Ishikawa (cell line): ENCODE data around the gene RAVER1.

ENCODE experiments used
- CEBPB ChIP-seq: IDR thresholded peaks from 2 replicates; pipeline ENCODE4 v1.6.1; 2012
- CREB1 ChIP-seq: IDR thresholded peaks from 2 replicates; pipeline ENCODE4 v1.6.1; 2012; ENCODE audit warnings: low read depth
- EGR1 ChIP-seq: IDR thresholded peaks from 2 replicates; pipeline ENCODE4 v1.6.1; 2012
- EP300 ChIP-seq: IDR thresholded peaks from 2 replicates; pipeline ENCODE4 v1.6.1; 2012; ENCODE audit warnings: borderline replicate concordance
- FOXM1 ChIP-seq: IDR thresholded peaks from 2 replicates; pipeline ENCODE4 v1.6.1; 2012; ENCODE audit warnings: low read depth, borderline replicate concordance
- MAX ChIP-seq: IDR thresholded peaks from 2 replicates; pipeline ENCODE4 v1.6.1; 2012
- NFIC ChIP-seq: IDR thresholded peaks from 2 replicates; pipeline ENCODE4 v1.6.1; 2012
- RAD21 ChIP-seq: IDR thresholded peaks from 2 replicates; pipeline ENCODE4 v1.6.1; 2012; ENCODE audit warnings: low read depth
- REST ChIP-seq: IDR thresholded peaks from 2 replicates; pipeline ENCODE4 v1.6.1; 2012; ENCODE audit warnings: low read depth, mild to moderate bottlenecking
- TAF1 ChIP-seq: IDR thresholded peaks from 2 replicates; pipeline ENCODE4 v1.6.1; 2012; ENCODE audit warnings: low read depth, mild to moderate bottlenecking
- TCF12 ChIP-seq: IDR thresholded peaks from 2 replicates; pipeline ENCODE4 v1.6.1; 2012; ENCODE audit warnings: low read depth
- TEAD4 ChIP-seq: IDR thresholded peaks from 2 replicates; pipeline ENCODE4 v1.6.1; 2012
- USF1 ChIP-seq: IDR thresholded peaks from 2 replicates; pipeline ENCODE4 v1.6.1; 2012
- YY1 ChIP-seq: IDR thresholded peaks from 2 replicates; pipeline ENCODE4 v1.6.1; 2012; ENCODE audit warnings: low read depth
- ZBTB7A ChIP-seq: IDR thresholded peaks from 2 replicates; pipeline ENCODE4 v1.6.1; 2012; ENCODE audit warnings: low read depth

RAVER1 gene

GRCh38 chr19:10352764-10353671, 19.7 kb upstream of the RAVER1 start:
- no peak for TF ChIP-seq RAD21
- no peak for TF ChIP-seq TCF12
- no peak for TF ChIP-seq MAX
- TF ChIP-seq NFIC: no peak
- TF ChIP-seq CREB1: no peak
- no peak for TF ChIP-seq TAF1
- TF ChIP-seq CEBPB: no peak
- TF ChIP-seq FOXM1: no peak
- no peak for TF ChIP-seq YY1
- no peak for TF ChIP-seq TEAD4

DNA sequence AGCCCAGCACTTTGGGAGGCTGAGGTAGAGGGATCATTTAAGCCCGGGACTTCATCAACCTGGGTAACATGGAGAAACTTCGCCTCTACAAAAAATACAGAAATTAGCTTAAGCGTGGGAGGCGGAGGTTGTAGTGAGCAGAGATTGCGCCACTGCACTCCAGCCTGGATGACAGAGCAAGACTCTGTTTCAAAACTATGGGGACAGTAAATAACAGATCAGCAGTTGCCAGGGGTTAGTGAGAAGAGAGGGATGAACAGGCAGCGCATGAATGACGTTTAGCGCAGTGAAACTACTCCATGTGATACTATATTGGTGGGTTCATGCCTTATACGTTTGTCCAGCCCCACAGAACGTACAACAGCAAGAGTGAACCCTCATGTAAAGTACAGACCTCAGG, 13.2 kb upstream of the RAVER1 start:
- TF ChIP-seq ZBTB7A (no peak), EP300 (no peak), EGR1 (no peak), RAD21 (no peak), TAF1 (no peak), CEBPB (no peak), REST (no peak), CREB1 (no peak), MAX (no peak), TCF12 (no peak), USF1 (no peak)

- TF ChIP-seq RAD21 (no peak), TEAD4 (no peak), EP300 (no peak), EGR1 (no peak), CREB1 (no peak), FOXM1 (no peak)
These were observed 11.5 kb upstream of the RAVER1 start for GRCh38 chr19:10344780-10345179.

DNA sequence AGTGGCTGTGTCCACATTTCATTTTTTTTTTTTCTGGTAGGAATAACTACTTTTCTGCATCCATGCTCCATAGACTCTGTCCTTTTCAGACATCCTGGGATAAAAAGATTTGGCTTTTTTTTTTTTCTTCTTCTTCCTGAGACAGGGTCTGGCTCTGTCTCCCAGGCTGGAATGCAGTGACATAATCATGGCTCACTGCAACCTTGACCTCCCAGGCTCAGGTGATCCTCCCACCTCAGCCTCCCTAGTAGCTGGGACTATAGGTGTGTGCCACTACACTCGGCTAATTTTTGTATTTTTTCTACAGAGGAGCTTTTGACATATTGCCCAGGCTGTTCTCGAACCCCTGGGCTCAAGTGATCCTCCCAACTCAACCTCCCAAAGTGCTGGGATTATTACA, 10.2 kb upstream of the RAVER1 start:
- TF ChIP-seq EP300 (no peak), NFIC (no peak), CEBPB (no peak), USF1 (no peak), TCF12 (no peak), CREB1 (no peak), YY1 (no peak), EGR1 (no peak), TAF1 (no peak), REST (no peak)

DNA sequence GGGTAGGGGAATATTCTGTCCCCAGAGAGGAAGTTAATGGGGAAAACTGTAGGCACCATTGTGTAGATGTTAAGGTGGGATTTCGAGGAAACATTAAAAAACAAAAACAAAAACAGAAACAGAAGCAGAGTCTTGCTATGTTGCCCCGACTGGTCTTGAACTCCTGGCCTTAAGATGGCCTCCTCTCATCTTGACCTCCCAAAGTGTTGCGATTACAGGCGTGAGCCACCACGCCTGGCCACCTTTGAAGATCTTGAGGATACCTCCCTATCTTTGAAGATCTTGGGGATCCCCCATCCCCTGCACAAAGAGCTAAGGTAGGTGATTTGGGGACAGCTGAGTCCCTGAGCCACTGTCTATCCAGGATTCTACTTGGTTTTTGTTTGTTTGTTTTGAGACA, 6.6 kb upstream of the RAVER1 start:
- TF ChIP-seq RAD21: no peak
- TF ChIP-seq EP300: no peak
- no peak for TF ChIP-seq CREB1
- TF ChIP-seq FOXM1: no peak
- no peak for TF ChIP-seq YY1
- TF ChIP-seq TAF1: no peak
- no peak for TF ChIP-seq REST
- TF ChIP-seq CEBPB: no peak
- no peak for TF ChIP-seq ZBTB7A
- no peak for TF ChIP-seq TCF12
- no peak for TF ChIP-seq TEAD4
- TF ChIP-seq NFIC: no peak
- TF ChIP-seq EGR1: no peak
